Measurements from ENCODE around the gene TMEM63A.

Gene TMEM63A

GRCh38 chr1:225872075-225872430, 10.1 kb downstream of the TMEM63A start:
- DNase-seq (ENCODE audit: low read depth): no peak
- TF ChIP-seq CTCF (conservative IDR thresholded peaks at IDR 0.05; ENCODE audit: low read depth, low read length): no peak
- H3K4me3 ChIP-seq (ENCODE audit: low read depth, low read length): no peak overlapping the region

GRCh38 chr1:225871359-225872074, 10.7 kb downstream of the TMEM63A start:
- H3K4me3 ChIP-seq (ENCODE audit: low read depth, low read length): no peak overlapping the region
- no peak for DNase-seq (ENCODE audit: low read depth)
- no peak for TF ChIP-seq CTCF (conservative IDR thresholded peaks at IDR 0.05; ENCODE audit: low read depth, low read length)

GRCh38 chr1:225870911-225871310, 11.3 kb downstream of the TMEM63A start:
- no peak for DNase-seq (ENCODE audit: low read depth)
- no peak for TF ChIP-seq CTCF (conservative IDR thresholded peaks at IDR 0.05; ENCODE audit: low read depth, low read length)

GRCh38 chr1:225868631-225869330, 13.4 kb downstream of the TMEM63A start:
- DNase-seq (ENCODE audit: low read depth): no peak
- H3K4me3 ChIP-seq (ENCODE audit: low read depth, low read length): no peak overlapping the region
- no peak for TF ChIP-seq CTCF (conservative IDR thresholded peaks at IDR 0.05; ENCODE audit: low read depth, low read length)

More at GRCh38 chr1:225870911-225871310, 11.3 kb downstream of the TMEM63A start:
- no peak overlapping the region for H3K4me3 ChIP-seq (ENCODE audit: low read depth, low read length)

- DNase-seq (ENCODE audit: low read depth): no peak
- no peak overlapping the region for H3K4me3 ChIP-seq (ENCODE audit: low read depth, low read length)
- TF ChIP-seq CTCF (conservative IDR thresholded peaks at IDR 0.05; ENCODE audit: low read depth, low read length): no peak
These were observed 15.2 kb downstream of the TMEM63A start for GRCh38 chr1:225866981-225867380.

- peak; percentile 69 for DNase-seq (ENCODE audit: low read depth)
These were observed 15.9 kb downstream of the TMEM63A start for GRCh38 chr1:225866061-225866837.

More at GRCh38 chr1:225866061-225866837, 15.9 kb downstream of the TMEM63A start:
- H3K4me3 ChIP-seq (ENCODE audit: low read depth, low read length): no peak overlapping the region
- no peak for TF ChIP-seq CTCF (conservative IDR thresholded peaks at IDR 0.05; ENCODE audit: low read depth, low read length)
